NCI-H2081 (cell line): ENCODE measurements around the gene NRDE2.
A peak's percentile ranks its signal among the peaks of the same experiment; 100 is the strongest.

Experiments used
- DNase-seq, 2 experiments: peaks; one replicate each; lab custom pipeline; 2025; lab: John Stamatoyannopoulos, UW

NRDE2 gene

GRCh38 chr14:90296641-90297040, 35.1 kb downstream of the NRDE2 start:
- no peak for DNase-seq

- no peak for DNase-seq
These were observed 35.7 kb downstream of the NRDE2 start for GRCh38 chr14:90295870-90296516.

- no peak for DNase-seq
These were observed 36.9 kb downstream of the NRDE2 start for GRCh38 chr14:90294872-90295271.

- peak; percentile 26 to 70 for DNase-seq
These were observed 37.7 kb downstream of the NRDE2 start for GRCh38 chr14:90293766-90294730.

GRCh38 chr14:90291699-90292098, 40.0 kb downstream of the NRDE2 start:
- no peak for DNase-seq

- no peak for DNase-seq
These were observed 41.3 kb downstream of the NRDE2 start for GRCh38 chr14:90290337-90291011.

GRCh38 chr14:90288651-90289355, 42.9 kb downstream of the NRDE2 start:
- DNase-seq = peak; percentile 63 to 86

- DNase-seq = peak; percentile 24 to 67
These were observed 44.0 kb downstream of the NRDE2 start for GRCh38 chr14:90287791-90288190.

GRCh38 chr14:90281756-90282155, 50.0 kb downstream of the NRDE2 start:
- no peak for DNase-seq

- no peak for DNase-seq
These were observed 50.5 kb downstream of the NRDE2 start for GRCh38 chr14:90281261-90281660.

- no peak for DNase-seq
These were observed 51.6 kb downstream of the NRDE2 start for GRCh38 chr14:90280096-90280495.

- no peak for DNase-seq
These were observed 53.3 kb downstream of the NRDE2 start for GRCh38 chr14:90278199-90279175.

GRCh38 chr14:90277581-90278198, 54.1 kb downstream of the NRDE2 start:
- DNase-seq = no peak

GRCh38 chr14:90276646-90277367, 54.9 kb downstream of the NRDE2 start:
- DNase-seq = no peak

GRCh38 chr14:90275820-90276219, 55.9 kb downstream of the NRDE2 start:
- no peak for DNase-seq

GRCh38 chr14:90275458-90275814, 56.3 kb downstream of the NRDE2 start:
- no peak for DNase-seq

GRCh38 chr14:90274808-90275457, 56.8 kb downstream of the NRDE2 start:
- DNase-seq = no peak

- DNase-seq = no peak
These were observed 57.7 kb downstream of the NRDE2 start for GRCh38 chr14:90274019-90274418.

- DNase-seq = no peak
These were observed 58.2 kb downstream of the NRDE2 start for GRCh38 chr14:90273532-90273931.
